Lower leg skin (tissue), 4 donors: Measurements from ENCODE around the gene SMPD3. TPM values are rescaled to one million over a fixed set of nuclear protein-coding genes. Genes with fewer than 3 reads are reported as not detected.

Experiments used
- DNase-seq, 2 donors: peaks; one replicate each; pipeline ENCODE4 v3.0.0-alpha.2; 2019; ENCODE audit warnings: low spot score in 2 of 2
- H3K4me3 ChIP-seq: fragments of 200-600 bp; sonication (generic); 2 replicates; pipeline ENCODE4 v1.5.1; 2017; ENCODE audit warnings: mild to moderate bottlenecking, low read depth; ENCODE audit not compliant: poor library complexity, severe bottlenecking
- CTCF ChIP-seq, 3 donors: fragments of 450-650 bp; IDR thresholded peaks; one replicate each; pipeline ENCODE4 v1.5.1; 2016; ENCODE audit warnings: antibody characterized with exemption in 3 of 3, mild to moderate bottlenecking in 3 of 3, moderate library complexity in 2 of 3
- POLR2A ChIP-seq, 2 donors: fragments of 450-650 bp; IDR thresholded peaks; one replicate each; pipeline ENCODE4 v1.6.1; 2016 to 2017; ENCODE audit warnings: antibody characterized with exemption in 2 of 2, mild to moderate bottlenecking in 1 of 2, moderate library complexity in 1 of 2
- WGBS, 2 donors: methylation state at CpG; one replicate each; pipeline ENCODE4 v1.1.5; 2018; 5-methylcytosine and 5-hydroxymethylcytosine counted together
- intact Hi-C: fragments of 100-400 bp; cut with DNase I; formaldehyde crosslinking; loops from one replicate; pipeline ENCODE4 v1.15.0; 2023; ENCODE audit warnings: low total_unique reads
- total RNA-seq, 4 donors: library from RNA; depleted of rRNA; stranded (reverse); fragments of >200 nt; gene quantifications; one replicate each; pipeline ENCODE4 v1.1.0, GENCODE V29; 2016

SMPD3 gene
- total RNA-seq, 4 donors from 2014 or later, result 30.2 to 135 (median 58.3) TPM

- TF ChIP-seq POLR2A (IDR thresholded peaks at IDR 0.05), result no peak
- no peak for TF ChIP-seq CTCF (IDR thresholded peaks at IDR 0.05)
- H3K4me3 ChIP-seq, result no peak overlapping the region
- DNase-seq, result no peak
- intact Hi-C loops, result no loop called here
- 86 to 97% methylated on average over 3 of the region's 3 CpGs for WGBS, 2 donors
Observed at GRCh38 chr16:68458101-68458500, 9.8 kb upstream of the SMPD3 start.

- 85 to 89% methylated on average over 3 of the region's 3 CpGs for WGBS, 2 donors
- intact Hi-C loops, result no loop called here
Observed at GRCh38 chr16:68455631-68456030, 7.3 kb upstream of the SMPD3 start.

GRCh38 chr16:68454920-68455435 is 6.7 kb upstream of the SMPD3 start:
- 51 to 52% methylated on average over 5 of the region's 5 CpGs for WGBS, 2 donors
- TF ChIP-seq POLR2A (IDR thresholded peaks at IDR 0.05) (no peak), CTCF (IDR thresholded peaks at IDR 0.05) (no peak)
- DNase-seq, result no peak
- intact Hi-C loops, result no loop called here
- no peak overlapping the region for H3K4me3 ChIP-seq

More at GRCh38 chr16:68455631-68456030, 7.3 kb upstream of the SMPD3 start:
- H3K4me3 ChIP-seq, result no peak overlapping the region
- TF ChIP-seq CTCF (IDR thresholded peaks at IDR 0.05) (no peak), POLR2A (IDR thresholded peaks at IDR 0.05) (no peak)
- peak in 1 of 2 donors; percentile 25 for DNase-seq

GRCh38 chr16:68453816-68454215 is 5.5 kb upstream of the SMPD3 start:
- WGBS, 2 donors, result 87 to 88% methylated on average over 2 of the region's 2 CpGs
- intact Hi-C loops, result no loop called here
- TF ChIP-seq POLR2A (IDR thresholded peaks at IDR 0.05) (no peak), CTCF (IDR thresholded peaks at IDR 0.05) (no peak)
- H3K4me3 ChIP-seq, result no peak overlapping the region
- peak in 1 of 2 donors; percentile 50 for DNase-seq

- intact Hi-C loops, result no loop called here
- 25 to 32% methylated on average over 1 of the region's 1 CpG for WGBS, 2 donors
- DNase-seq, result no peak
- TF ChIP-seq CTCF (IDR thresholded peaks at IDR 0.05), result no peak
- no peak for TF ChIP-seq POLR2A (IDR thresholded peaks at IDR 0.05)
- H3K4me3 ChIP-seq, result no peak overlapping the region
Observed at GRCh38 chr16:68452176-68452575, 3.9 kb upstream of the SMPD3 start.

- no peak overlapping the region for H3K4me3 ChIP-seq
- intact Hi-C loops, result no loop called here
- no peak for DNase-seq
- WGBS, 2 donors, result 50 to 53% methylated on average over 1 of the region's 1 CpG
- TF ChIP-seq CTCF (IDR thresholded peaks at IDR 0.05), result no peak
- TF ChIP-seq POLR2A (IDR thresholded peaks at IDR 0.05), result no peak
Observed at GRCh38 chr16:68451676-68452075, 3.4 kb upstream of the SMPD3 start.
